NCI-H2081 treated with DMSO at 0.1 percent for 48 hours (cell line): ENCODE measurements around the gene HCAR2.
"Not testable (repeated sequence)": the region's sequence is repeated elsewhere in the genome, so short reads cannot be mapped to it uniquely, and the experiment has no call there.

Experiments used
- DNase-seq: peaks from one replicate; lab custom pipeline; 2025; lab: John Stamatoyannopoulos, UW

Gene HCAR2

GRCh38 chr12:122702890-122703611, at the start of gene HCAR2:
Gene HCAR2, minus strand, starts transcription at chr12:122703357. Its CDS starts 74 bp downstream, at chr12:122703283.
- not testable (repeated sequence) for DNase-seq

- DNase-seq = peak; percentile 91
Measured at GRCh38 chr12:122752464-122753318, 49.5 kb upstream of the HCAR2 start, which contains the start of gene DENR. Gene DENR, plus strand, starts transcription at chr12:122752824. Its CDS starts 878 bp downstream, at chr12:122753702.

- not testable (repeated sequence) for DNase-seq
Measured at GRCh38 chr12:122750781-122751515, 47.8 kb upstream of the HCAR2 start.

GRCh38 chr12:122749569-122750332, 46.6 kb upstream of the HCAR2 start:
- DNase-seq = no peak

GRCh38 chr12:122747224-122748135, 44.3 kb upstream of the HCAR2 start:
- no peak for DNase-seq

GRCh38 chr12:122743895-122744525, 40.9 kb upstream of the HCAR2 start:
- no peak for DNase-seq

- no peak for DNase-seq
Measured at GRCh38 chr12:122740351-122740750, 37.2 kb upstream of the HCAR2 start.

GRCh38 chr12:122738571-122738970, 35.4 kb upstream of the HCAR2 start:
- no peak for DNase-seq

GRCh38 chr12:122732611-122733010, 29.5 kb upstream of the HCAR2 start:
- DNase-seq = no peak

- no peak for DNase-seq
Measured at GRCh38 chr12:122732170-122732569, 29.0 kb upstream of the HCAR2 start.

GRCh38 chr12:122730215-122731014, 27.3 kb upstream of the HCAR2 start, which contains the start of gene HCAR1:
Gene HCAR1, minus strand, starts transcription at chr12:122730844. Its CDS starts 505 bp downstream, at chr12:122730339.
- DNase-seq = no peak

- no peak for DNase-seq
Measured at GRCh38 chr12:122729583-122730214, 26.5 kb upstream of the HCAR2 start.

GRCh38 chr12:122726080-122726558, 23.0 kb upstream of the HCAR2 start:
- DNase-seq = no peak

GRCh38 chr12:122725452-122726079, 22.4 kb upstream of the HCAR2 start:
- DNase-seq = no peak

- DNase-seq = no peak
Measured at GRCh38 chr12:122724641-122725243, 21.6 kb upstream of the HCAR2 start.

- DNase-seq = no peak
Measured at GRCh38 chr12:122722387-122722786, 19.2 kb upstream of the HCAR2 start.

- no peak for DNase-seq
Measured at GRCh38 chr12:122721057-122721545, 17.9 kb upstream of the HCAR2 start.
